Measurements from ENCODE around the gene SIMC1.
A peak's percentile ranks its signal among the peaks of the same experiment; 100 is the strongest.

Gene SIMC1

DNA sequence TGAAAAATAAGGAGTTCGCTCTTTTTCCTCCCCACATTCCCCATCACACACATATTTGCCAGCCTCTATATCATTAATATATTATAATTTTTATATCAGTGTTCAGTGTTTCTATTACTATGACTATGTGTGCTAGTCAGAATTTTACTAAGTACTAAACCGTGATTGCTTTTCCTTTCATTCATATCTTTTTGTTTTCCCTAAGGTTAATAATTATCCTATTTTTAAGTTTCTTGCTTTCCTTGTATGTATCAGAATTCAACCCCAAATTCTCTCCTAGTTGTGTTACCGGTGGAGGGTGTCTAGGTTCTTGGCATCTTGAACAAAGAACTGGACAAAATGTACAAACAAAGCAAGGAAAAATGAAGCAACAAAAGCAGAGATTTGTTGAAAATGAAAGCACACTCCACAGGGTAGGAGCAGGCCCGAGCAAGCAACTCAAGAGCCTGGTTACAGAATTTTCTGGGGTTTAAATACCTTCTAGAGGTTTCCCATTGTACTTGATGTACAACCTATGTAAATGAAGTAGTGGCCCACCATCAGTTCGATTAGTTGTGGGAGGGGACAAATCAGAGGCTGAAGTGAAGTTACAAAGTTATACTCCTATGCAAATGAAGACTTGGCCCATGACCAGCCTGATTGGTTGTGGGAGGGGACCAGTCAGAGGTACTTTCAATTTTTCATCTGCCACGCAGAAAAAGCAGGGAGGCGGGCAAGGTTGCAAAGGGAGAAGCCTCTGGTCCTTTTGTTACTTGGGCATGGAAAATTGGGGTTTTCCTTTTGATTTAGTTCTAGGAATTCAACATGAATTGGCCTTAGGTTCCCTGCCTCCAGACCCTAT, 79.5 kb downstream of the SIMC1 start:
- no peak for DNase-seq (ENCODE audit: low read depth)

DNA sequence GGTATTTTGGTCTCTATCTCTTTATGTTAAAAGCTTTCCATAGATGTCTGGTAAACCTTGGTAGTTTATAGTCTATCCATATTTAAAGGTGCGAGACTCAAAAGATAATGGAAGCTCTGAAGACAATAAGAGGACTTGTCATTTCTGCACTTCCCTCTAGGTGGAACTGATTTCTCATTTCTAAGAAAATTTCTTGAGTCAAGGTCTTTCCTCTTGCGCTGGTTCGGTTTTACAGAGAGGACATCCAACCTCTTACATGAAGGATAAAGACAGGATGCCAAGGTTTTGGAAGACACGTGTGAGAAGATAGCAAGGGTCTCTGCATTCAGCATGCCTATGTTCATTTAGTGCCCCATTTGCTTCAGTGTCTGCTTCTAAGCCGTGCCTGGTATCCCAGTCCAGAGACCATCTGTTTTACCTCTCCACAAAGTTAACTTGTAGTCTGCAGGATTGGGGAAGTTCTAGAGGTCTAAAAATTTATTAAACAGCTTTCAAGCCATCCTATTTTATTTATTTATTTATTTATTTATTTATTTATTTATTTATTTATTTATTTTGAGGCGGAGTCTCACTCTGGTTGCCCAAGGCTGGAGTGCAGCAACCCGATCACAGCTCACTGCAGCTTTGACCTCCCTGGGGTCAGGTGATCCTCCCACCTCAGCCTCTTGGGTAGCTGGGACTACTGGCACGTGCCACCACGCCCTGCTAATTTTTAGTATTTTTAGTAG, 81.8 kb downstream of the SIMC1 start:
- DNase-seq (ENCODE audit: low read depth), result peak; percentile 25

DNA sequence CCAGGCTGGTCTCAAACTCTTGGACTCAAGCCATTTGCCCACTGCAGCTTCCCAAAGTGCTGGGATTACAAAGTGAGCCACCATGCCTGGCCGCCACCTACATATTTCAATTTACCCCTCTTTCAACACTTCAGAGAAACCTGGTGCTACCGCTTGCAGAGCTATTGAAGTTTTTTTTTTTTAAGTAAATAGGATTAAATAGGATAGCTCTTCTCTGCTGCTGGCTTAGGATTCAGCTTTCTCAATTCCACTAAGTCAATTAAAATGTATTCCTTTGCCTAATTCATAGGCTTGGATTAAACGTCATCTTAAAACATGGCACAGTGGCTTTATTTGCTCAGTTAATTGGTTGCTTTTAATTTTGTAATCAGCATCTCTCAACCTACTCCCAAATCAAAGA, 82.4 kb downstream of the SIMC1 start:
- no peak for DNase-seq (ENCODE audit: low read depth)

DNA sequence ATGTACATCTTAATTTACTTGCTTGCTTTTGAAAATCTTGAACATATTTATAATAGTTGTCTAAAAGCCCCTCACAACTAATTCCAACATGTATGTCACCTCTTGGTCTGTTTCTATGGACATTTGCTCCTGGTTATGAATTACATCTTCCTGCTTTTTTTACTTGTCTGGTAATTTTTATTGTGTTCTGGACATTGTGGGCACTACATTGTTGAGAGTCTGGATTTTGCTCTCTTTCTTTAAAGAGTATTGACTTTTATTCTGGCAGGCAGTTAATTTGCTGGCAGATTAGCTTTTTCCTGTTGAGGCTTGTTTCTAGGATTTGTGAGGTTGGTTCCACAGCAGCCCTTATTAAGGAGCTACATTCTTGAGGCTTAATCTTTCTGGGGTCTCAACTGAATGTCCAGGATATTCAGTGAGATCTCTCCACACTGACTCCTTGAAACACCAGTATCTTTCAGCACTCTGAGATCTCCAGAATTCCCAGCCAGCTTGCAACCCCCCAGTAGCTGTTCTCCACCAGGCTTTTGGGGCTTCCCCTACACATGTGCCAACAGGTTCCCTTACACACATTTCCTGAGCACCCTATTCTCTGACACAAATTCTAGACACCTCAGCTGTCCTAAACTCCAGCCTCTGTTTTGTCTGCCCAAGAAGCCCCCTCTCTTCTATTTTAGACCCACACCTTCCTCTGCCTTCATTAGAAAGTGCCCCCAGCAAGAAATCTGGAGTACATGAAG, 96.0 kb downstream of the SIMC1 start:
- DNase-seq (ENCODE audit: low read depth), result no peak

DNA sequence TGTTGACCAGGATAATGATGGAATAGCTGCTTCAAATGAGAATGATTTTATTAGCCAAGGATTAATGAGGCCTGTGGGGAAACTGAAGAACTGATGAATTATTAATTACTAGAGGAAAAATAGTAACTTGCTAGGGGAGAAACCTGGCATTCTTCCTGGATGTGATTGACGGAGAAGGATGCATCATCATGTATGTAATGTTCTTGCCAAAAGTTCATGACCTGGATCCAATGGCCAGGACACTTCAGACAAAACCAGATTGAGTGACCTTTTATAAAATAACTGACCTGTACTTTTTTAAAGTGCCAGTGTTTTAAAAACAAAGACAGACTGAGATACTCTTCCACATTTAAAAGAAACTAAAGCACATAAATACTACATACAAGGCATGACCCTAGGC, 99.7 kb downstream of the SIMC1 start:
- peak; percentile 18 for DNase-seq (ENCODE audit: low read depth)

DNA sequence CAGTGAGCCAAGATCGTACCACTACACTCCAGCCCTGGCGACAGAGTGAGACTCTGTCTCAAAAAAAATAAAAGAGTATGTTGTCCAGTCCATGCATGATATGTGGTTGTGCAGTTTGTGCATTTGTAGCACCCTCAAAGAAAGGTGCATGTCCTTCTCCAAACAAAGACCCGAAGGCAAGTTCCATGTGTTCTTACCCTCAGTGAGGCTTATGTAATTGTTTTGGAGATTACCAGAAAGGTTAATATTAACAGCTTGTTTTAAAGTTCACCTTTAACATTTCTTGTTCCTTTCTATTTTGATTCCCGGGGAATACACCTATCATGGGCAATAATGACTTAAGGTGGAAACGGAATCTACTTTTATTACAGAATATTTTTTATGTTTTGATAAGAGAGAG, 101.1 kb downstream of the SIMC1 start:
- DNase-seq (ENCODE audit: low read depth), result no peak

DNA sequence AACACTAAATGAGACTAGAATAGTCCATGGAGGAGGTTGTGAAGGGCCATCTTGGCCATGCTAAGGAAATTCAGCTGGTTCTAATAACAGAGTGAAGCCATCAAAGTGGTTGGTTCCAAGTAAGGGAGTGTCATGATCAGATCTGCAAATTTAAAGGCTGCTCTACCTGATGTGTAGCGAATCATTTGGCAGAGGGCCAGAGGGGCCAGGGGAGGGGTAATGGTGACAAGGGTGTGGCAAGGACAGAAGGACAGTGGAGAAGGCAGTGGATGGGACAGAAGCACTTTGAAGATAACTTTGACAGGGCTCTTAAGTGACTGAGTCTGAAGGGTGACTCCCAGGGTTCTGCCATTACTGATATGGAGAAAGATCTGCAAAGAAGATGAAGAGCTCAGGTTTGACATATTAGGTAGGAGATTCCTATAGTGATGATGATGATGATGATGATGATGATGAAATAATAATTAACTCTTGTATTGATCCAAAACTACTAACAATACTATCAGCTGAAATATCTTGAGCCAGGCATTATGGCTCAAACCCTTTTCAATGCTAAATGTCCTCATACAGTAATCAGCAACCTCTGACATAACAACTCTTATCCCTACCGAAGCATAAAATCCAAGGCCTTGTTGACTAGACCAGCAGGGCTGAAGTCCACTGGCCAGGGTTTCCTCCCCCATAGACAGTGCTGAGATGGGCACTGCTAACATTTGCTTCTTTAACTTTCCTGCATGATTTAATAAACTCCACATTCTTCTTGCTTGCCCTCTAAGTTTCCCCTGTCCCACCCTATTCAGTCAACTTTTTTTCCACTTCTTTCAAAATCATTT, 103.3 kb downstream of the SIMC1 start:
- DNase-seq (ENCODE audit: low read depth), result no peak

DNA sequence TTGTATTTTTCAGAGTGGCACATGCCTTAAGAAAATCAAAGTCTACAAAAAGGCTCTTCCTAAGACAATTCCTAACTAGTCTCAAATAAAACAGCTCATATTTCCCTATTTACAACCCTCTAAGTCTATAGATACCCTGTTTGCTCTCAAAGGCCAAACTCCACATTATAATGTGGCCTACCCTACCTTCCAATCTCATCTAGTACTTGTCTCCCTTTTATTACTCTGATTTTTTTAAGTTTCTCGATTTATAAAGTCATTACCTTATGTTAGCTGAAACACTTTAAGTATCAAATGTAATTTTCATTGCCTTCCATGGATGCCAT, 103.9 kb downstream of the SIMC1 start:
- DNase-seq (ENCODE audit: low read depth), result no peak

DNA sequence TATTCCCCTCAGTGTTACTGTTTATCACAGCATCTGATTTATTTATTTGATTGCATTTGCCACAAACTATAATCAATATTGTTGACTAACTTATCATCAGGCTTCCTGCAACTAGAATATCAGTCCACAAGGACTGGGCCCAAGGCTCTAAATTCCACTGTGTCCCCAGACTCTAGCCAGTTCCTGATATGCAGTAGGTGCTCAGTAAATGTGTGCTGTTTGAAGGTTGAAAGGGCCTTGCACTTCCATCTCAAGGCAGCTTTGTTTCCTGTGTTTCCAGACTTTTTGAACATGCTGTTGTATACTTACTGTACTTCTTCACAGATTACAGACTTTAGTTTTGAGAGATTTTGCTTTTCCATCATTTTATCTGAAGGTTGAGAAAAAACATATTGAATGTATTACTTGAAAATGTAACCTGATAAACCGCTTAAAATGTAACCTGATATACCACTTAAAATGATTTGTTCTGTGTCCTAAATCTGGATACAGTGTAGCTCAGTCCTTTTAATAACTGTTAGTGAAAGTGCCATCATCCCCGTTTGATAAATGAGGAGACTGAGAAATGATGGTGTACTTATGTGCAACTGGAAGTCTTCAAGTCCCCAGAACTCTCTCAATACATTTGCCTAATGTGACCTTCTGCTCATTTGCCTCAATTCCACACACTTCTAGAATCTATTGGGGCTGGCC, 104.7 kb downstream of the SIMC1 start:
- no peak for DNase-seq (ENCODE audit: low read depth)

DNA sequence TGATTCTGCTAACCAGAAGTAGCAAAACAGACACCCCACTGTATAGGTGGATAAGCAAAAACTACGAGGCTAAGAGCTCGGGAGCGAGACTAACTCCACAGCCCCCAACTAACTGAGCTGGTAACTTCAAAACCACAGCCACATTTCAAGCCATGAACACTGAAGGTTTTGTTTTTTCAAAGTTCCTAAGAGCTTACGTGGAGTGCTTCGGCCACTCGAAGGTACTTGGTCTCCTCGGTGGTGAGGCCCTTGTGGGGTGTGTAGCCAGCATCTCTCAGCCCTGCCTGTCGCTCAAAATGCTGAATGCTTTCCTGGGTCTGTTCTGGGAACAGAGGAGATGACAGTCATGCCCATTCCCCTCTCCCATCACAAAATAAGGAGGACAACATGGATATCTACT, 112.2 kb downstream of the SIMC1 start:
- no peak for DNase-seq (ENCODE audit: low read depth)

DNA sequence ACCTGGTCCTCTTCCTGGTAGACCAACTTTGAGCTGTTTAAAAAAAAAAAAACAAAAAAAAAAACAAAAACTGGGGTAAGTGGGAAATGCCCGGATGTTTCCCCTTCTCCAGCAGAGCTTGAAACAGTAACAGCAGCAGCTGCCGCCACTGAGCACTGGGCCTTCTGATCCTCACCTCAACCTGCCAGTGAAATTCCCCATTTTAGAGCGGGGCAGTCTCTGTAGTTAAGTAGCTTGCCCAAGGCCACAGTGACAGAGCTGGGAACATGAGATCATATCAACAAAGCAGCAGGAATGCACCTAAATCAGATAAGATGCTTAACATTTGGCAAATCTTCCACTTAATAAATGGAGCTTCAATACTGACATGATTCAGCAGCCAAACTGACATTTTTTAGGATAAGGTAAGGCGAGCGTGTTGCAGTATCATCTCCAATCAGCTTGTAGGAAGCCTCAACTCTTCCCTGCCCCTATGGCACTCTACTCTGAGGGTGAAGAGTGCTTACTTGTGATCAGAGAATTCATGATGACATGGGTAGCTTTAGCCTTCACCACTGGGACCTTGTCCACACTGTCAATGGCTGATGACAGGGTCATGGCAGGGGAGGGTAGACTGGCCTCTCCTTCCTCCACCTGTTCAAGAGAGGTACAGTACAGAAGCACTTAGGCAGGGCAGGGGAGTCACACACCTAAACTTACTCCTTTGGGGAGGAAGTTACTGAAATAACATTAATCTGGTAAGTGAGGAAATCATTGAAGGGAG, 114.1 kb downstream of the SIMC1 start:
- peak; percentile 43 for DNase-seq (ENCODE audit: low read depth)

DNA sequence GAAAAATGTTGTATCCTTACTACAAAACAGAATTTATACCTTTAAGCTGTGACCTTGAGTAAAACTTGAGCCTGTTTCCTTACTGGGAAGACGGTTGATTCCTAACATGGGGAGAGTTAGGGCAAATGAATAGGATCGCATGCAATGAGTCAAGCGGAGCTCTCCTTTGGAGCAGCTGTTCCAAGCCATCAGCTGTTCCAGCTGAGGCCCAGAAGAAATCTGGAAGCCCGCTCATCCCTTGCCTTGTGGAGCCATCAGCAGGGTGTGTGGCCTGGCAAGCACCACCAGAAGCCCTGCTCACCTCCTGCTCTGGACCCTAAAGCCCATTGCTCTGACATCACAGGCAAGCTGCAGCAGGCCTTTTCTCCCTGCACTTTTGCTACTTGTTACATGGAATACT, 115.3 kb downstream of the SIMC1 start:
- no peak for DNase-seq (ENCODE audit: low read depth)

DNA sequence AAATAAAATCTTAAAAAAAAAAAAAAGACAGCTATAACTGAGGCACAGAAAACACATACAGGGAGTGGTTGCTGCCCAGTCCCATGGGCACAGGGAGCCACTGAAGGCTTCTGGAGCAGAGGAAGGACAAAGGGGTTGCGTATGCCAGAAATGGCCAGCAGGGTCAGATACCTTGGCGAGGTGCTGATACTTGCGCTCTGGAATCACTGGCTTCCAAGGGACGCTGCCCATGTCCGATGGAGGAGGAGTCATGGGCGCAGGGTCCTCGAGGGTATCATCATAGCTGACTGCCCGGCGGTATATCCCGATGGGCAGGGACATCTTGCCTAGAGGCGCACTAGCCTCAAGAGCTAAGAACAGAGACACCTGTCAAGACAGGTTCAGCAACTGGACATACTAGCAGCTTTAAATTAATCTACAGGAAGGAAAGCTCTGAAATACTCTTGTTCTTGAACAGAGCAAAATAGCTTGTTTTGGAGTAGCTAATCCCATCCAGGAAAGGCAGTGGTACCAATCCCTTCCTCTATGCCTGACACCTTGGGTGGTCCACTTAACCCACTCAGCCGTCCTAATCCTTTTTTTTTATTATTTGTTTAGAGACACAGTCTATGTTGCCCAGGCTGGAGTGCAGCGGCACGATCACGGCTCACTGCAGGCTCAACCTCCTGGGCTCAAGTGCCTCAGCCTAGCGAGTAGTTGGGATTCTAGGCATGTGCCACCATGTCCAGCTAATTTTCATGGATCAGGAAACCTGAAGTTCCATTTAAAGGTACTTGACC, 117.4 kb downstream of the SIMC1 start:
- no peak for DNase-seq (ENCODE audit: low read depth)

DNA sequence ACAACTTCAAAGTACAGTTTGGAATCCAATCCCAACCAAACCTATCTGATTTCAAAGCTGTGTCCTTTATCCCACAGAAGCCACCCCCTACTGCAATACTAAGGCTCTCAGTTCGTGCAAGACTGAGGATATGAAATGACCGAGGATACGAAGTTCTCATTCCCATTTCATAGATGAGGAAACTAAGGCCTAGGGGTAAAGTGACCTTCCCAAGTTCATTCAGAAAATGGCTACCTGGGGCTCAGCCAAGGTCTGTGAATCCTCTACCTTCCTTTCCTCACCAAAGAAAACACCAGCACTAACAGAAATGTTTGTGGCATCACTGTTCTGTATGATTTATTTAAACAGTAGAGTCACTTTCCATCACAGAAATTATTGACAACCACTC, 117.9 kb downstream of the SIMC1 start:
- DNase-seq (ENCODE audit: low read depth), result no peak

DNA sequence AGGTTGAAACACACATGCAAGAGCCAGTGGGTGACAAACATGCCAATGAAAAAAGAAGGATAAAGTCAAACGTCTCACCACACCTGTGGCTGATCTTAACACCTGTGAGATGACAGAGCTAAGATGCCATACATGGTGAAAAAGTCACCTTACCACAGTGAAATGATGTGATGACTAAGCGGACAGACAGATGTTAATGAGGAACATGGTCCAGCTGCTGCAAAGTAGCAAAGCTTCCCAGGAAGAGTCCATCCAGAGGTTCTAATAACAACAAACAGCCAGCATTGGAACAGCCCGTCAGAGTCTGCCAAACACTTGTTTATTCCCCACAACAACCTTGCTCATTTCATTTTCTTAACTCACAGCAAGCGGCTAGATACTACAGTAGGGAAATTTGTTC, 121.4 kb downstream of the SIMC1 start:
- peak; percentile 15 for DNase-seq (ENCODE audit: low read depth)

DNA sequence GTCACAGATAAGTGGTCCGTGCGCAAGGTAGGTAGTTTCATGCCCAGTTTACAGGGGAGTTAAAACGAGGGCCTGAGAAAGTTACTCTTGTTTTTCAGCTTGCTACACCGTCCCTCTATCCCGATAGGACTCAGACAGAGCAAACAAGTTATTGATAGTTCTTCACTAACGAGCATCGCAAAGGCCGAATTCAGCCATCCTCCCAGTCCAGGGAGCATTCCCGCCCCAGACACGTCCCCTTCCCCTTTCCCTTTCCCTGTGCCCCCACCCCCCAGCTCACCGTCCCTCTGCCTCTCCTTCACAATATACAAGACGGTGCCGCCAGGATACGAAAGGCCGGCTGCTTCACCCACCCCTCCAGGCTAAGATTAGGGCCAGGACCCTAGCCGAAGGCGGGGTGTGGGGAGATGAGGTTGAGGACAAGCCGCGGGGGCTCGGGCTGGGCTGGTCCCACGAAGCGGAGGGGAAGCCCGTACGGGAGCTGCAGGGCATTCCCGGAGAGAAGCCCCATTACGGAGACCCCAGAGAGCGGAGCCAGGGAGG, 122.7 kb downstream of the SIMC1 start:
- DNase-seq (ENCODE audit: low read depth), result no peak

DNA sequence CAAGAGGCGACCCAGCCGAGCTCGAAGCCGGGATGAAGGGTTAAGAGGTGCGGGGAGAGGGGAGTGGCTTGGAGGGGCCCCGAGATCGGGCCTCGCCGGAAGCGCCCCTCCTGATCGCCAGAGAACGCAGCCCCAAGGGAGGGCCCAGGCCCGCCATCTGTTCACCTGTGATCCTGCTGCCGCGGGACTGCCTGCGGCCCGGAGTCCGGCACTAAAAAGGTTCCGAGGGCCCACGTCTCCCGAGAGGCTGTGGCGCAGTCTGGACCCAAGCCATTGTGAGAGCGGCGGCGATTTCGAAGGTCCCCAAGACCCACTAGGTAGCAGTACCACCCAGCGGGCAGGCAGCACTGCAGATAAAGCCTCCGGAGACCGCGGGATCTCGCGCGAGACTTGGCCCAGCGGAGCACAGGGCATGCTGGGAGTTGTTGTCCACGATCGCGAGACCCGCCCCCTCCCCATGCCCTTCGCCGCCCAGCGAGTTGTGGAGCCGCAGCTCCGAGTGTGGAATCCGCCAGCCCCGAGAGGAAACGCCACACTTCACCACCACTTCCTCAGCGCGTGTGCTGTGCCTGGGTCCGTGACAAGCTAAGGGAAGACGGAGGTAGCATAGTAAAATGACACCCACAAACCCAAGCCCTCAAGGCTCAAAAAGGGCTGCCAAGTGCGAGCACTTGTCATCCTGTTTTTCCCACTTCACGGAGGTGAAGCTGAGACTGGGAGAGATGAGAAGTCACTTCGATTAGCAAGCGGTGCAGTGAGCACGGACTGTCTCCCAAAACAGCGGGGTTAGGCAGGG, 123.4 kb downstream of the SIMC1 start, which contains the start of gene KIAA1191:
KIAA1191 (minus strand) TSS at position 328 of the 796 bp plus-strand sequence. CDS start 2,256 bp downstream, outside the sequence.
- peak; percentile 85 for DNase-seq (ENCODE audit: low read depth)

DNA sequence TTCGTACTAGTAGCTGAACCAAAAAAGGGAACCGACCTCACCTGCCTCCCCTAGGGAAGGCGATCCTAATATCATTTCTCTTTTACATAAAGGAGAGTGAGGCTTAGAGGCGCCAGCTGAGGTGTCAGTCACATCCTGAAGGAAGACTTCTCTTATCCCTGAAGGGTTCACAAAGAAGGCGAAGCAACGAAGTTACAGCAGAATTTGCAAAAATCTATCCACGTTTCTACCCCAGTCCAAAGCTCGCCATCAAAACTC, 123.9 kb downstream of the SIMC1 start:
- DNase-seq (ENCODE audit: low read depth), result no peak

DNA sequence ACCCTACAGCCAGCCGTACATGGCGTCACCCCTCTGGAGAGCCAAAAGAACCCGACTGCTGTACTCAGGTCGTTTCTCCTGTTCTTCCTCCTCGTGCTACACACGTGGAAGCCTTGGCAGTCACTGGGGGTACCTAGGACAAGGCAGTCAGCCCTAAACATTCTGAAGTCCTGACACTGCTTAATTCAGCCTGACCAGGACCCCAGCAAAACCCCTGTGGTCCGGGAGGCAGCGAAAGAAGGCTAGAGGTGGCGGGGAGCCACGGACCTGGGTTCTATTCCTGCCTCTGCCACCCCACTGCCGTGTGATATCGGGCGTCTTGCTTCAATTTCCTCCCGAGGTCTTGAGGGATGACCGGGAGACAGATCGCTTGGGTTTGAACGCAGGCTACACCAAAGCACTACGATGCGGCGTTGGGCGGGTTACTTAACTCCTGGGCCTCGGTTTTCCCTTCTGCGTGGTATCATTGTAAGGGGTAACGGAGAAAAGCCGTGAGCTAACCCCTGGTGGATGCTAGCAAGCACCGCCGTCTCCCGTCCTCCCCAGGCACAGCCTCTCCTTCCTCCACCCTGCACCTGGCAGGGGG, 126.6 kb downstream of the SIMC1 start:
- DNase-seq (ENCODE audit: low read depth), result peak; percentile 8

All from amniotic epithelial cell (primary cell).